ENCODE results near the gene TSEN2.

- no peak for TF ChIP-seq CTCF (IDR thresholded peaks at IDR 0.05)
- TF ChIP-seq POLR2AphosphoS5 (IDR thresholded peaks at IDR 0.05) = no peak
Observed at GRCh38 chr3:12452361-12453330, 31.6 kb upstream of the TSEN2 start.

Data from suprapubic skin (tissue), 3 donors.